GM10266 (cell line): Measurements from ENCODE around the gene RAD51B.
A peak's percentile ranks its signal among the peaks of the same experiment; 100 is the strongest.

Source experiments
- DNase-seq: peaks from one replicate; pipeline ENCODE4 v3.0.0; 2012; ENCODE audit errors: extremely low spot score
- TF ChIP-seq, protein P1 (sequence below): IDR thresholded peaks from 2 replicates; pipeline ENCODE4 v1.5.1; 2012; ENCODE audit warnings: mild to moderate bottlenecking, low read depth; ENCODE audit not compliant: control insufficient read depth, insufficient read depth; ENCODE audit errors: missing control alignments

RAD51B gene

DNA sequence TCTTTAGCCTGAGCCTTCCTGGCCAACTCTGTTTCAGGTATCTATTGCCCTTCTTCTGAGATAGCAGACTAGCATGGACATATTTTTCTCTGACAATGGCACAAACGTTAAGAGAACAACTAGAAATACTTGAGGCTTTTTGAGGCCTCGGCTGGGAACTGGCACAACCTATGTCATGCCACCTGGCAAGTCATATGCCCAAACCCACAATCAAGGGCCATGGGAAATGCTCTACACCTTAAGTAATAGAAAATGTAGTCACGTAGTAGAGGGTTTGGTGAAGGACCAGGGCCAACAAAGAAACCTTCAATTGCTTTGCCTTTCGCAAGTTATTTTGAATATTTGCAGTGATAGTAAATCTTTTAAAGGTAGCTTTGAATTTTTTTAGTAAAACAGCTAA lies 647.8 kb downstream of the RAD51B start:
- DNase-seq = no peak
- TF ChIP-seq, protein P1, sequence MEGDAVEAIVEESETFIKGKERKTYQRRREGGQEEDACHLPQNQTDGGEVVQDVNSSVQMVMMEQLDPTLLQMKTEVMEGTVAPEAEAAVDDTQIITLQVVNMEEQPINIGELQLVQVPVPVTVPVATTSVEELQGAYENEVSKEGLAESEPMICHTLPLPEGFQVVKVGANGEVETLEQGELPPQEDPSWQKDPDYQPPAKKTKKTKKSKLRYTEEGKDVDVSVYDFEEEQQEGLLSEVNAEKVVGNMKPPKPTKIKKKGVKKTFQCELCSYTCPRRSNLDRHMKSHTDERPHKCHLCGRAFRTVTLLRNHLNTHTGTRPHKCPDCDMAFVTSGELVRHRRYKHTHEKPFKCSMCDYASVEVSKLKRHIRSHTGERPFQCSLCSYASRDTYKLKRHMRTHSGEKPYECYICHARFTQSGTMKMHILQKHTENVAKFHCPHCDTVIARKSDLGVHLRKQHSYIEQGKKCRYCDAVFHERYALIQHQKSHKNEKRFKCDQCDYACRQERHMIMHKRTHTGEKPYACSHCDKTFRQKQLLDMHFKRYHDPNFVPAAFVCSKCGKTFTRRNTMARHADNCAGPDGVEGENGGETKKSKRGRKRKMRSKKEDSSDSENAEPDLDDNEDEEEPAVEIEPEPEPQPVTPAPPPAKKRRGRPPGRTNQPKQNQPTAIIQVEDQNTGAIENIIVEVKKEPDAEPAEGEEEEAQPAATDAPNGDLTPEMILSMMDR = no peak

DNA sequence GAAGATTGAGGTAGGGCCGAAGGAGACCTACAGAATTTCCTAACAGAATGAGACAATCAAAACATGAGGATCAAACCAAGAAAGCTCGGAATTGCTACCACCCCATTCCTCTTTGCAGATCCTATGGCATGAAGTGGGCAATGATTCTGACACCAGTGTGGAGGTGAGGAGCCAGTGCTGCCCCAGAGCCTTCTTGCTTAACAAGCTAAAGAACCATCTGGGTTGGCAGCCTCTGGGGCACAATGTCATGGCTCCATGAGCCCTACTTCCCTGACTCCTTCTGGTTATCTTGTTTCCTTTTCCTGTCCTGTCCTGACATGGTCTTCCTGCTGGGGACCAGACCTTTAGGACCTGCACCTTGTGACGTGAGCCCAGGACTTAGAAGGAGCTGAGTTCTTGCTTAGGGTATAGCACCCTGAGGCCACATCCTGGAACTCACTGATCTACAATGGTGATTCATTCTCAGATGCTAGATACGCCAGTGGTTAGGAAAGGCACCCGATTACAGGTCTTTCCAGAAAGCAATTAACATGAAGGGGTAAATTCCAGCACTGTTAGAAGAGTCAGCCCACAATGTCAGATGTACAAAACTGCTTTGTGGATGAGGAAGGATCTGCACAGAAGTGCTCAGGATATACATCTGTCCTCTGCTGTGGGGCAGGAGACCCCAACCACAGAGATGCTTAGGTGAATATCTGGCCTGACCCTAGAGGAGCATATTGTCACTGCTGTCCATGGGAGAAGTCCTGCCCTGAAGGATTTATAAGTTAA lies 649.0 kb downstream of the RAD51B start:
- no peak for DNase-seq
- TF ChIP-seq, protein P1 = no peak

DNA sequence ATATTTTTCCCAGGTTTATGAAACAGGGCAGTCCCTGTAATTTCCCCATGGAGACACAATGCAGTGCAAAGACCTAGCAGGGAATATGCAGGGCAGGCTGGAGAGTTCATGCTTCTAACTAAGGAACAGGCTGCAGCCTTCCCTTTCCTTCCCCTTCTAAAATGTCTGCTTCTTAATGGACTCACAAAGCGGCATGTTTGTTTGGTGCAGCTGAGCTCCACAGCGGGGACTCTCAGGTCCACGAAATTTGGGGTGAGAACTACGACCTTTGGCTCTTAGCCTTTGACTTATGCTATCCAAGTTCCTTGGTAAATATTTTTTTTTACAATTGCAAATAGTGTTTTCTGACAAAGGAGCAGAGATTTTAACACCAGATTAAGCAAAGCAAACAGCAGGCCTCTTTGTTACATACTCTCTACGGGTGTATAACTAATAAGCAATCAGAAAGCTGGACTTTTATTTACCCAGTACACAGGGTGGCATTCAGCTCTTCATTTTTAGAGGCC lies 649.7 kb downstream of the RAD51B start:
- TF ChIP-seq, protein P1 = no peak

DNA sequence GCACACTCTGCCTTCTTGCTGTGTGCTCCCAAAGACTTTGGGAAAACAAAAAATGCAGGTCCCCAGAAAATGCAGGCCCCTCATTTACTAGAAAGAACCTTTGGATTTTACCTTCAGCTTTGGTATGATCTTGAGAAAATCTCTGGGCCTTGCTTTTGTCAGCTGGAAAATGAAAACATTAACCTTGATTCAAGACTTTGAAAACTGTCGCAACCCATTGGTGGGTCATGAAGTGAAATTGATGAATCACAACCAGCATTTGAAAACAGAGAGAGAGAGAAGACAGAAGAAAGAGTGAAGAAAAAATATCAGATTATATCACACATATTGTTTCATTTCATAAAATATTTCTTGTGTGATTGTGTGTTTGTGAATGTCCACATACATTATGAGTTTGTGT lies 650.8 kb downstream of the RAD51B start:
- no peak for DNase-seq
- TF ChIP-seq, protein P1 = no peak

More for the DNA sequence above, 649.7 kb downstream of the RAD51B start:
- no peak for DNase-seq

DNA sequence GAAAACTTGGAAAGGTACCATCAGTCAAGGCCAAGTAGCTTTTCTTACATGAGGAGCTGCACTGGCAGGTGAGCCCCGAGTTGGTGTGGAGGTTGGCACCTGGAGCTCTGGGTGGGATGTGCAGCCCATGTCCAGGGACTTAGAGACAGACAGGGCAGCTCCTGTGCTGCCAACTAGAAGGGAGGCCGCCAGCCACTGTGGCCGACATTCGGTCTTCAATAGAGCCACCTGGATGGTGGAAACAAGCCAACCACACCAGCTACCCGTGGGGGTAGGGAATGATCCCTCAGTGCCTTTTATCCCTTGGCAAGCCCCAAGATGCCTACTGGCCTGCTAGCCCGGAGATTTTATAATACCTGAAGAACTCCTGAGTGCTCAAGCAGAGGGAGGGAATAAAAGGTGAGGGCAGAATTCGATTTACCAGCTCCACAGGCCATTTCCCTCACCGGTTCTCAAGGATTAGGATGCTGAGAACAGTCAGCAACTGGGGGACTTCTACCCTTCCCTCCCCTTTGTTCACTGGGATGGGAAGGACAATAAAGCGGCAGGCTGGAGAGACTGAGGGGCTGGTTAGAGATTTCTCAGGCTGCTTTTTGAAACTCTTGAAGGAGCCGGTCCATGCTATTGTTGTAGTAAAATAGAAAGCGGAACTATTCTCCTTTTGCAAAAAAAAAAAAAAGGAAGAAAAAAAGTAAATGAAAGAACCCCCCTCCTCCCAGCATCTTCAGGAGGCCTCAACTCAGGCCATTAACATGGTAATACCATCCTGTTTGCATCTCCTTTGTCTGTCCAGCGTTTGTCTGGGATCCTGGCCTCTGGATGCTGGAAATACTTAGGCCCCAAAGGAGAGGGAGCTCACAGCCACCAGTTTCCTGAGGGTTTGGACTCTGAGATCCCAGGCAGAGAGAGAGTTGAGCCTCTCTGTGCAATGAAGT lies 651.7 kb downstream of the RAD51B start:
- TF ChIP-seq, protein P1 = no peak

DNA sequence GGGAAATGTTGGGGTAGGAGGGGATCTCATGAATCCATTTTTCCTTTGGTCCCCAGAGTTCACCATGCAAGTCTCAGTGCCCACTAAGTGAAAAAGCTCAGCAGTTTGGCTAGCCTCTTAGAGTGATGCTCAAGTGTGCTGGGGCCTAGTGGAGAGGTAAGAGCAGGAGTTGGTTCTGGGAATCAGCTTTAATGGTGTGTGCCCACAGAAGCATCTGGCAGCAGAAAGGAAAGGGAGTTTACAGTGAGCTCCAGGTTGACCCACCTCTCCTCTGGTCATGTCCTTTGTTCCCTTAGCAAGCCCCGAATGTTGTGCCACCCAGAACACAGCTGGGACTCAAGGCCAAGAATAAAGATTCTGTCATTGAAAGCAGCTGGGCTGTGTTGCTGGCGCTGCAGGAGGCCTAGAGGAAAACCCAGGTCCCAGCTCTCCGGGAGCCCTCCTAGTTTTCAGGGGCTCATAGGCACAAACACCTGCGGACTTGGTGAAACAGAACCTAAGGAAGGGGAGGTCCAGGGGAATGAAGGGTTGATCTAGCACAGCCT lies 652.5 kb downstream of the RAD51B start:
- TF ChIP-seq, protein P1 = no peak
- no peak for DNase-seq

More for the DNA sequence above, 651.7 kb downstream of the RAD51B start:
- DNase-seq = peak; percentile 49

DNA sequence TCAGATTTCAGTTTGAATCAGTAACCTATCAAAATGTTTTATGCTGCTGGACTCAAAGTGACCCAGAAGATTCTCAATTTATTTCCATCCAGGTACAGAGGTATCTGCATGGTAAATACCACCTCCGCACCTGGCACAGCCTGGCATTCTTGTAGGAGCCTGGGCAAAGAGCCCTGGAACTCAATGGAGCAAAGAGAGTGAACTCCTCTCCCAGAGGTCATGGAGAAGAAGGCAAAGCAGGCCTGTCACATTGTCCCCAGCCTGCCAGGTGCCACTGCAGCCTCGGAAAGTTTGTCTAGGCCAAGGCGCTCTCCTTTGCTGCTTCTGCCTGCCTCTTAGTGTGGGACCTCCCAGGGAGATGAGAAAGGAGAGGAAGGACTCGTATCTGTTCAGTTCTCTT lies 653.5 kb downstream of the RAD51B start:
- DNase-seq = no peak
- TF ChIP-seq, protein P1 = no peak
